Left renal pelvis (tissue), 4 donors: ENCODE data around the gene SYTL1. TPM values are rescaled to one million over a fixed set of nuclear protein-coding genes. Genes with fewer than 3 reads are reported as not detected.
"Not testable (repeated sequence)": the region's sequence is repeated elsewhere in the genome, so short reads cannot be mapped to it uniquely, and the experiment has no call there.

Source experiments
- DNase-seq, 4 donors: peaks; one replicate each; pipeline ENCODE4 v3.0.0-alpha.2; 2013; ENCODE audit warnings: low read depth in 4 of 4, low spot score in 3 of 4
- polyA plus RNA-seq, 4 donors: library from polyadenylated mRNA; unstranded; fragments of 120-200 nt; gene quantifications; one replicate each; pipeline ENCODE4 v1.2.1, GENCODE V29; 2013; ENCODE audit not compliant: insufficient read length in 4 of 4

SYTL1 gene
- polyA plus RNA-seq, 4 donors: 1.6 to 17.2 (median 8.7) TPM

GRCh38 chr1:27381969-27382762 is 40.3 kb downstream of the SYTL1 start:
- no peak for DNase-seq

- DNase-seq: no peak
These were observed 41.3 kb downstream of the SYTL1 start, which contains the start of gene CD164L2 for GRCh38 chr1:27383039-27383605. CD164L2 (minus strand) TSS chr1:27383333; CDS start chr1:27383239, 94 bp downstream.

GRCh38 chr1:27383661-27384060 is 41.8 kb downstream of the SYTL1 start:
- no peak for DNase-seq

GRCh38 chr1:27384797-27385196 is 43.0 kb downstream of the SYTL1 start:
- not testable (repeated sequence) for DNase-seq

GRCh38 chr1:27388337-27389005 is 46.6 kb downstream of the SYTL1 start:
- no peak for DNase-seq

- DNase-seq: no peak
These were observed 49.8 kb downstream of the SYTL1 start for GRCh38 chr1:27391511-27392095.

- DNase-seq: peak in 2 of 4 donors; percentile 69 to 75
These were observed 50.4 kb downstream of the SYTL1 start, which contains the start of gene GPR3 for GRCh38 chr1:27392096-27392777. GPR3 (plus strand) TSS chr1:27392622; CDS start chr1:27393799, 1,177 bp downstream.

GRCh38 chr1:27392778-27393635 is 51.2 kb downstream of the SYTL1 start:
- no peak for DNase-seq

- no peak for DNase-seq
These were observed 51.9 kb downstream of the SYTL1 start for GRCh38 chr1:27393641-27394281.

GRCh38 chr1:27394282-27394658 is 52.4 kb downstream of the SYTL1 start:
- DNase-seq: no peak

GRCh38 chr1:27394925-27395324 is 53.1 kb downstream of the SYTL1 start:
- DNase-seq: no peak

GRCh38 chr1:27395441-27396195 is 53.8 kb downstream of the SYTL1 start:
- DNase-seq: peak in 1 of 4 donors; percentile 50

GRCh38 chr1:27397110-27397509 is 55.3 kb downstream of the SYTL1 start:
- DNase-seq: no peak

- no peak for DNase-seq
These were observed 55.9 kb downstream of the SYTL1 start for GRCh38 chr1:27397749-27398148.

- no peak for DNase-seq
These were observed 56.8 kb downstream of the SYTL1 start for GRCh38 chr1:27398405-27399149.

GRCh38 chr1:27399251-27400025 is 57.6 kb downstream of the SYTL1 start:
- DNase-seq: no peak
